Neural cell (in vitro differentiated cells): ENCODE results near the gene DMC1.

ENCODE experiments used
- CTCF ChIP-seq: fragments of 450-650 bp; IDR thresholded peaks from 2 replicates; pipeline ENCODE4 v1.5.1; 2014; ENCODE audit warnings: antibody characterized with exemption, mild to moderate bottlenecking, moderate library complexity; ENCODE audit not compliant: poor library complexity, severe bottlenecking
- EZH2 ChIP-seq: fragments of 200-600, 300-800 bp; shearing (Covaris generic), sonication (generic); IDR thresholded peaks from 2 replicates; pipeline ENCODE4 v1.6.1; 2014; ENCODE audit warnings: antibody characterized with exemption, low read length, borderline replicate concordance, mild to moderate bottlenecking; ENCODE audit not compliant: insufficient read depth, poor library complexity, severe bottlenecking
- TAF1 ChIP-seq: IDR thresholded peaks from 2 replicates; pipeline ENCODE4 v1.6.1; 2012; ENCODE audit warnings: low read depth

- TF ChIP-seq CTCF (no peak), EZH2 (no peak), TAF1 (no peak)
Measured at GRCh38 chr22:38569181-38569971, 607 bp downstream of the DMC1 start.
